Smooth muscle cell (in vitro differentiated cells): Measurements from ENCODE around the gene TRIM27. TPM values are rescaled to one million over a fixed set of nuclear protein-coding genes. Genes with fewer than 3 reads are reported as not detected.
A peak's percentile ranks its signal among the peaks of the same experiment; 100 is the strongest.

Source experiments
- DNase-seq: peaks from one replicate; lab custom pipeline; 2025; ENCODE audit not compliant: unreplicated experiment; lab: John Stamatoyannopoulos, UW
- H2AFZ ChIP-seq: fragments of 200-600 bp; sonication (generic); 2 replicates; pipeline ENCODE4 v1.6.0; 2016; ENCODE audit warnings: antibody characterized with exemption, low read depth, mild to moderate bottlenecking
- H3F3A ChIP-seq: fragments of 200-600 bp; sonication (generic); 2 replicates; pipeline ENCODE4 v1.6.0; 2017; ENCODE audit warnings: antibody characterized with exemption, low read depth
- H3K27ac ChIP-seq: fragments of 200-600 bp; sonication (generic); 2 replicates; pipeline ENCODE4 v1.5.1; 2016; ENCODE audit warnings: low read depth, mild to moderate bottlenecking
- H3K27me3 ChIP-seq: fragments of 200-600 bp; sonication (generic); 2 replicates; pipeline ENCODE4 v1.6.1; 2016; ENCODE audit warnings: low read depth, mild to moderate bottlenecking
- H3K36me3 ChIP-seq: fragments of 200-600 bp; sonication (generic); 2 replicates; pipeline ENCODE4 v1.5.1; 2016; ENCODE audit warnings: low read depth
- H3K4me1 ChIP-seq: fragments of 200-600 bp; sonication (generic); 2 replicates; pipeline ENCODE4 v1.5.1; 2016; ENCODE audit warnings: low read depth
- H3K4me2 ChIP-seq: fragments of 200-600 bp; sonication (generic); 2 replicates; pipeline ENCODE4 v1.6.0; 2016; ENCODE audit warnings: mild to moderate bottlenecking
- H3K4me3 ChIP-seq: fragments of 200-600 bp; sonication (generic); 2 replicates; pipeline ENCODE4 v1.5.1; 2016; ENCODE audit warnings: mild to moderate bottlenecking
- H3K79me2 ChIP-seq: fragments of 200-600 bp; sonication (generic); 2 replicates; pipeline ENCODE4 v1.6.0; 2016; ENCODE audit warnings: low read depth, mild to moderate bottlenecking
- H3K9ac ChIP-seq: fragments of 200-600 bp; sonication (generic); 2 replicates; pipeline ENCODE4 v1.6.0; 2016; ENCODE audit warnings: low read depth
- H3K9me3 ChIP-seq: fragments of 200-600 bp; sonication (generic); replicated peaks from 2 replicates; pipeline ENCODE4 v1.5.1; 2016; ENCODE audit warnings: low read depth
- H4K20me1 ChIP-seq: fragments of 200-600 bp; sonication (generic); 2 replicates; pipeline ENCODE4 v1.6.0; 2016; ENCODE audit warnings: low read depth
- WGBS: methylation state at CpG from one replicate; pipeline ENCODE4 v1.1.7; 2016; ENCODE audit warnings: low lambda C conversion rate; 5-methylcytosine and 5-hydroxymethylcytosine counted together
- polyA plus RNA-seq: library from polyadenylated mRNA; unstranded; fragments of >200 nt; fragmentation: Nextera tagmentation; extraction: Ambion mirVana; gene quantifications from 2 replicates; pipeline ENCODE4 v1.2.1, GENCODE V29; 2016
- total RNA-seq: library from RNA; depleted of rRNA; stranded (reverse); fragments of >200 nt; gene quantifications from 2 replicates; pipeline ENCODE4 v1.2.3, GENCODE V29; 2014
- TF ChIP-seq, protein P1 (sequence below): fragments of 200-600 bp; sonication (generic); IDR thresholded peaks from 2 replicates; pipeline ENCODE4 v1.5.1; 2017; ENCODE audit warnings: borderline replicate concordance, mild to moderate bottlenecking, antibody characterized with exemption; ENCODE audit not compliant: insufficient read depth, poor library complexity, severe bottlenecking

TRIM27 gene
- total and polyA plus RNA-seq, 2 experiments from 2014 or later = 62.0 to 63.8 TPM

DNA sequence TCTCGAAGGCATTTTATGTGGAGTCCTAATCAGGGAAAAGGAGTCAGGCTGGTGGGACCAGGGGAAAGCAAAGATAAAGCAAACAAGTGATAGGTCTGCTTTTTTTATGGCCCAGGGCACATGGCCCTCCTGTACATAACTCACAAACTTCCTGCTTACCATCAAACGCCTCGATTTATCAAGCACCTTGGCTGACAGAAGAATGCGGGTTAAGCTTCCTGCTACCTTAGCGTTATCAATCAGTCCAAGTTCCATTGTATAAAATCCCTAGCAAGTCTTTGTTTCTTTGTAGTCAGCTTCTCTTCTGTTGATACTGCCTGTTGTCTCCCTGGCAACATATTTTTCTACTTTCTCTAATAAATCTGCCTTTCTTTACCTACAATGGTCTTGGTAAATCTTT lies 4.1 kb upstream of the TRIM27 start:
- H3K79me2 ChIP-seq = peaks cover 8% of the 10 kb centered on the region
- no peak for DNase-seq
- no peak overlapping the region for H3K4me2 ChIP-seq
- H2AFZ ChIP-seq = no peak overlapping the region
- TF ChIP-seq, protein P1, sequence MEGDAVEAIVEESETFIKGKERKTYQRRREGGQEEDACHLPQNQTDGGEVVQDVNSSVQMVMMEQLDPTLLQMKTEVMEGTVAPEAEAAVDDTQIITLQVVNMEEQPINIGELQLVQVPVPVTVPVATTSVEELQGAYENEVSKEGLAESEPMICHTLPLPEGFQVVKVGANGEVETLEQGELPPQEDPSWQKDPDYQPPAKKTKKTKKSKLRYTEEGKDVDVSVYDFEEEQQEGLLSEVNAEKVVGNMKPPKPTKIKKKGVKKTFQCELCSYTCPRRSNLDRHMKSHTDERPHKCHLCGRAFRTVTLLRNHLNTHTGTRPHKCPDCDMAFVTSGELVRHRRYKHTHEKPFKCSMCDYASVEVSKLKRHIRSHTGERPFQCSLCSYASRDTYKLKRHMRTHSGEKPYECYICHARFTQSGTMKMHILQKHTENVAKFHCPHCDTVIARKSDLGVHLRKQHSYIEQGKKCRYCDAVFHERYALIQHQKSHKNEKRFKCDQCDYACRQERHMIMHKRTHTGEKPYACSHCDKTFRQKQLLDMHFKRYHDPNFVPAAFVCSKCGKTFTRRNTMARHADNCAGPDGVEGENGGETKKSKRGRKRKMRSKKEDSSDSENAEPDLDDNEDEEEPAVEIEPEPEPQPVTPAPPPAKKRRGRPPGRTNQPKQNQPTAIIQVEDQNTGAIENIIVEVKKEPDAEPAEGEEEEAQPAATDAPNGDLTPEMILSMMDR = no peak
- H3K4me1 ChIP-seq = peaks cover 6% of the 10 kb centered on the region
- H3K4me3 ChIP-seq = no peak overlapping the region
- H3K9me3 ChIP-seq = no peaks in the 10 kb centered on the region
- H3F3A ChIP-seq = no peaks in the 10 kb centered on the region
- WGBS = 65% methylated on average over 5 of the region's 5 CpGs
- no peak overlapping the region for H3K9ac ChIP-seq
- no peaks in the 10 kb centered on the region for H3K27me3 ChIP-seq
- no peaks in the 10 kb centered on the region for H4K20me1 ChIP-seq
- H3K36me3 ChIP-seq = no peaks in the 10 kb centered on the region
- H3K27ac ChIP-seq = no peak overlapping the region

GRCh38 chr6:28922821-28923317 lies 916 bp downstream of the TRIM27 start:
- H3K27ac ChIP-seq = peak overlapping the region; percentile 83
- DNase-seq = no peak
- no peaks in the 10 kb centered on the region for H3K27me3 ChIP-seq
- peaks cover 11% of the 10 kb centered on the region for H3K36me3 ChIP-seq
- H4K20me1 ChIP-seq = peaks cover 48% of the 10 kb centered on the region
- no peaks in the 10 kb centered on the region for H3K9me3 ChIP-seq
- peaks cover 56% of the 10 kb centered on the region for H3K79me2 ChIP-seq
- peak overlapping the region; percentile 97 for H2AFZ ChIP-seq
- peaks cover 17% of the 10 kb centered on the region for H3K4me1 ChIP-seq
- H3K4me3 ChIP-seq = peak overlapping the region; percentile 91
- TF ChIP-seq, protein P1 = no peak
- peak overlapping the region; percentile 95 for H3K4me2 ChIP-seq
- H3K9ac ChIP-seq = peak overlapping the region; percentile 82
- under 1% methylated on average over 27 of the region's 33 CpGs for WGBS
- H3F3A ChIP-seq = no peaks in the 10 kb centered on the region

- Histone ChIP-seq H3K36me3 (peaks cover 18% of the 10 kb centered on the region), H3K9me3 (no peaks in the 10 kb centered on the region), H3K27me3 (no peaks in the 10 kb centered on the region), H3K27ac (peak overlapping the region; percentile 83), H3F3A (no peaks in the 10 kb centered on the region), H2AFZ (peak overlapping the region; percentile 97), H4K20me1 (peaks cover 54% of the 10 kb centered on the region), H3K4me2 (peak overlapping the region; percentile 95), H3K79me2 (peaks cover 60% of the 10 kb centered on the region), H3K4me1 (peaks cover 17% of the 10 kb centered on the region), H3K9ac (peak overlapping the region; percentile 82), H3K4me3 (peak overlapping the region; percentile 91)
- TF ChIP-seq, protein P1 = no peak
- 39% methylated on average over 10 of the region's 10 CpGs for WGBS
- no peak for DNase-seq
Measured at GRCh38 chr6:28922004-28922820, 1.6 kb downstream of the TRIM27 start.

DNA sequence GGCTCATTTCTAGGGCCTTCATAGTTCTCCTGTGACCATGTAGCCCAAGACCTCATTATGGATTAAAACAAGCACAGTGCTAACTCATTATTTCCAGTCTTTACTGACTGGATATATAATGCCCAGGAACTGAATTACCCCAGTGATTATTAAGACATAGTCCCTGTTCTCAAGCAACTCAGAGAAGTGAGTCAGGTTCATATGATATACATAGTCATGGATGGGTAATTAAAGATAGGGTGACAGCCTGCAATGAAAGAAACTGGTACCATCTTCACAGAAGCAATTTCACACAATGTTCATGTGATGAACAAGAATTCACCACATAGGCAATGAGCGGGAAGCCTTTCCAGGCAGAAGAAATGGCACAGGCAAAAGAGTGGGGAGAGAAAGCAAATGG lies 3.5 kb downstream of the TRIM27 start:
- Histone ChIP-seq H3K79me2 (peaks cover 77% of the 10 kb centered on the region), H3K9me3 (no peaks in the 10 kb centered on the region), H3K36me3 (peaks cover 29% of the 10 kb centered on the region), H3K4me2 (no peak overlapping the region), H2AFZ (no peak overlapping the region), H3K4me3 (no peak overlapping the region), H4K20me1 (peaks cover 68% of the 10 kb centered on the region), H3K9ac (no peak overlapping the region), H3F3A (no peaks in the 10 kb centered on the region), H3K27me3 (no peaks in the 10 kb centered on the region), H3K27ac (no peak overlapping the region), H3K4me1 (peaks cover 17% of the 10 kb centered on the region)
- WGBS = 100% methylated on average over 1 of the region's 1 CpG
- no peak for DNase-seq
- TF ChIP-seq, protein P1 = no peak
